Brain microvascular endothelial cell (primary cell): ENCODE data around the gene FEV.

ENCODE experiments used
- DNase-seq: peaks from one replicate; pipeline ENCODE4 v3.0.0-alpha.2; 2020
- H3K27ac ChIP-seq: fragments of 250-450 bp; sonication (Bioruptor Pico); 2 replicates; pipeline ENCODE4 v1.5.1; 2020; ENCODE audit warnings: mild to moderate bottlenecking, moderate library complexity
- H3K27me3 ChIP-seq: fragments of 250-450 bp; sonication (Bioruptor Pico); replicated peaks from 2 replicates; pipeline ENCODE4 v1.5.1; 2020; ENCODE audit warnings: mild to moderate bottlenecking
- H3K36me3 ChIP-seq: fragments of 250-450 bp; sonication (Bioruptor Pico); replicated peaks from 2 replicates; pipeline ENCODE4 v1.5.1; 2020; ENCODE audit warnings: mild to moderate bottlenecking
- H3K4me3 ChIP-seq: 2 replicates; pipeline ENCODE4 v1.5.1; 2011; ENCODE audit warnings: low read depth, mild to moderate bottlenecking, control low read depth, low read length, moderate library complexity
- CTCF ChIP-seq: IDR thresholded peaks from 2 replicates; pipeline ENCODE4 v1.5.1; 2011; ENCODE audit warnings: low read depth, mild to moderate bottlenecking, moderate library complexity, low read length, control low read depth, inconsistent platforms; ENCODE audit errors: missing control alignments
- in situ Hi-C: cut with HindIII; loops from 2 replicates; pipeline ENCODE4 v1.10.0; 2017; ENCODE audit warnings: low sequenced_read_pairs, low pct_ligation_motif_present

FEV gene

DNA sequence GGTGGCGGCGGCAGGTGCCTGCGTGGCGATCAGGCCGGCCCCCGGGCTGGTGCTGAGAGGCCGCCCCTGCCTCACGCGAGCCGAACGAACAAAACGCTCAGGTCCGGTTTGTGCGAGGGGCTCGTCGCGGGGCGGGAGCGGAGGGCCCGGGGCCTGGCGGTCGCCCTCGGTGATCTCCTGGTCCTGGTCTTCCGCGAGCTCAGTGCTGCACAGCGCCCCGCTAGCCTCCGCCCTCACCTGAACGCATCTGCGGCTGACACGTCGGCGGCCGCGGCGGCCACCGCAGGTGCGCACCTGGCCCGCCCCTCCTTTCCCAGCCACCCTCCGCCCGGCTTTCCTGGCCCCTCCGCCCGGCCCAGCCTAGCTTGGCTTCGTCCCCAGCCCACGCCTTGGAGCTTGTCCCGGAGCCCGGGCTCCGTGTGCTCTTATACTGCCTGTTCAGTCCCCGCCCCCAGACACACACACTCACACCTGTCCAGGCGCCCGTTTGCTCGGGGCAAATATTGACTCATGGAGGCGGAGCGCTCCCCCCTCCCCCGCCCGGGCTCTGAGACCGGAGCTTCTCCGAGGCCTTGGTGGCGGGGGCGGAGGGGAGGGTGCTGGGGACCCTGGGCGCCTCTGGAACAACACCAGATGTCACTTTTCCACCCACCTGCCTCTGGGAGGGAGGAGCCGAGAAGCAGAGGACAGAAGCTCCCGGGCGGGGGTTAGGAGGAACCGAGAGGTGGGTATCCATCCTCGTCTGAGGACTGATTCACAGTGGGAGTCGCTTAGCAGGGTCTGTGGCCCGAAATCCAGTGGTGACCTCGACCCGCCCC is 16.8 kb upstream of the FEV start:
- peaks cover 74% of the 10 kb centered on the region for H3K27me3 ChIP-seq
- TF ChIP-seq CTCF, result no peak
- in situ Hi-C loops, result no loop called here
- H3K4me3 ChIP-seq, result no peak overlapping the region
- H3K36me3 ChIP-seq, result no peaks in the 10 kb centered on the region
- H3K27ac ChIP-seq, result no peak overlapping the region
- DNase-seq, result no peak

DNA sequence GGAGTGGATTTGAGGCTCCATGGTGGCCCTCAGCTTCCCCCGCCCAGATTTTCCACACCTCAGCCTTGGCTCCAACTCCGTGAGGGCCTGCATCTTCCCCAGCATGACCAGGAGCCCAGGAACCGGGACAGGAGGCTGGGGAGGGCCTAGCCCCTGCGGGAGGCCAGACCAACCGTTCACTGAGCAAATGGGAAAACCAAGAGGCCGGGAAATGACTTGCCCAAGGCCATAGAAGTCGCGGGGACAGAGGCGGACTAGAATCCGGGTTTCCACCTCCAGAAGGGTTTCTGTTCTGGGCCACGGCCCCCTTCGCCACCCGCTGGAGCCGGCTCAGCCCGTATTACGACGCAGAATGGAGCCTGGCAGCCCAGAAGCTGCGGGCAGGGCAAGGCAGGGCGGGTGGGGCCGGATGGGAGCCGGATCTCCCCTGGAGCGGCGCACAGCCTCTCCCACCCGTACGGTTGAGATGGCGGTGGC is 16.2 kb upstream of the FEV start:
- Histone ChIP-seq H3K36me3 (no peaks in the 10 kb centered on the region), H3K27me3 (peaks cover 80% of the 10 kb centered on the region), H3K27ac (no peak overlapping the region), H3K4me3 (no peak overlapping the region)
- no peak for DNase-seq
- in situ Hi-C loops, result no loop called here
- TF ChIP-seq CTCF, result no peak

GRCh38 chr2:219000569-219000960 is 15.6 kb upstream of the FEV start:
- in situ Hi-C loops, result no loop called here
- Histone ChIP-seq H3K4me3 (no peak overlapping the region), H3K27me3 (peaks cover 84% of the 10 kb centered on the region), H3K36me3 (no peaks in the 10 kb centered on the region), H3K27ac (no peak overlapping the region)
- no peak for TF ChIP-seq CTCF
- no peak for DNase-seq

GRCh38 chr2:218999881-219000568 is 15.0 kb upstream of the FEV start:
- in situ Hi-C loops, result no loop called here
- no peak overlapping the region for H3K27ac ChIP-seq
- no peak for TF ChIP-seq CTCF
- H3K36me3 ChIP-seq, result no peaks in the 10 kb centered on the region
- no peak overlapping the region for H3K4me3 ChIP-seq
- peaks cover 88% of the 10 kb centered on the region for H3K27me3 ChIP-seq
- DNase-seq, result no peak

DNA sequence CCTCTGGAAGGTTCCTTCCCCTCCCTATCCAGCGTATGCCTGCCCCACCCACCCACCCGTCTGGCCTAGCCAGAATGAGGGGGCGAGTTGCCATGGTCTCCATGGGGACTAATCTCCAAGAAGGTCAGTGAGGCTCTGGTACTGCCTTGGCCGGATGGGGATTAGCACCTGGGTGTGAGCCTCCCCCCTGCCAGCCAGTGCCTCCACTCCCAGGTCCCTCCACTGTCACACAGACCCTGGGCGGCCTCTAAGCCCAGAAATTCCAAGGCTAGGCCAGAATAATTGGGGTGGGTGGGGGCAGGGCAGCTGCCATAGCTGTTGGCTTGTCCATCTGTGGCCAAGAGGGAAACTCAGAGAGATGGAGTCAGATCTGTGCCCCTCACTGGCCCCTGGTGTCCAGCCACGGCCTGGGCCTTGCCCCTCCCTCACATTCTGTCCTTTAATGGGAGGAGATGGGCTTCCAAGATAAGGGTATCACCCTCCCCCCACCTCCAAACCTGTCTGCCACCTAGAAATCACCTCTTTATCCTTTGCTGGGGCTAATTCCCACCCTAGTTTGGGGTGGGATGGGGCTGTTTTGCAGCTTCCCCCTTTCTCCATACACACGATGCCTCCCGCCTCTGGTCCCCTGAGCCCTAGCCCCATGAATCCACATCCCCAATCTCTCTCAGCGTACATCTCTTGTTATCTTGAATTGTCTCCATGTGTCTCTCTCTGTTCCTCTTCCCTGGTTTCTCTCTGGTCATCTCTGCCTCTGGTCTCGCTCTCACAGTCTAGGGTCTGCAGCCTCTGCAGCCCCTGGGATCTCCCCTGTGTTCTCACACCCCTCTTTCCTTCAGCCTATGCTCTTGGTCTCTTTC is 14.3 kb upstream of the FEV start:
- no peaks in the 10 kb centered on the region for H3K36me3 ChIP-seq
- no peak for DNase-seq
- peaks cover 88% of the 10 kb centered on the region for H3K27me3 ChIP-seq
- in situ Hi-C loops, result no loop called here
- no peak overlapping the region for H3K27ac ChIP-seq
- H3K4me3 ChIP-seq, result no peak overlapping the region
- no peak for TF ChIP-seq CTCF
